WTC11 (cell line): ENCODE results near the gene HS3ST3A1.

ENCODE experiments used
- CBFB ChIP-seq: sonication (generic); formaldehyde crosslinking; IDR thresholded peaks from 2 replicates; pipeline ENCODE4 v1.8.1; 2022; ENCODE audit warnings: mild to moderate bottlenecking, low read depth, missing genetic modification reagents
- E2F1 ChIP-seq: sonication (generic); formaldehyde crosslinking; IDR thresholded peaks from 2 replicates; pipeline ENCODE4 v1.8.0; 2022; ENCODE audit warnings: mild to moderate bottlenecking, missing genetic modification reagents
- ETV6 ChIP-seq: sonication (generic); formaldehyde crosslinking; IDR thresholded peaks from 2 replicates; pipeline ENCODE4 v1.8.1; 2022; ENCODE audit warnings: mild to moderate bottlenecking, missing genetic modification reagents
- SMAD4 ChIP-seq: sonication (generic); formaldehyde crosslinking; IDR thresholded peaks from 2 replicates; pipeline ENCODE4 v1.8.0; 2022; ENCODE audit warnings: mild to moderate bottlenecking, missing genetic modification reagents
- SP1 ChIP-seq: sonication (generic); formaldehyde crosslinking; conservative IDR thresholded peaks from 2 replicates; pipeline ENCODE4 v1.8.1; 2022; ENCODE audit warnings: missing genetic modification reagents
- TEAD4 ChIP-seq: sonication (generic); formaldehyde crosslinking; IDR thresholded peaks from 2 replicates; pipeline ENCODE4 v1.8.0; 2022; ENCODE audit warnings: mild to moderate bottlenecking, missing genetic modification reagents
- TF ChIP-seq, protein P1 (sequence below): sonication (generic); formaldehyde crosslinking; IDR thresholded peaks from 2 replicates; pipeline ENCODE4 v1.8.1; 2023; ENCODE audit warnings: mild to moderate bottlenecking, missing genetic modification reagents, moderate library complexity
- TF ChIP-seq, protein P2 (sequence below): fragments of 200-600 bp; IDR thresholded peaks from 2 replicates; pipeline ENCODE4 v1.8.0; 2022; ENCODE audit warnings: antibody characterized with exemption
- TF ChIP-seq, protein P3 (sequence below): fragments of 250-450 bp; sonication (Bioruptor Pico); IDR thresholded peaks from 2 replicates; pipeline ENCODE4 v2.1.2; 2022; ENCODE audit warnings: mild to moderate bottlenecking, moderate library complexity

DNA sequence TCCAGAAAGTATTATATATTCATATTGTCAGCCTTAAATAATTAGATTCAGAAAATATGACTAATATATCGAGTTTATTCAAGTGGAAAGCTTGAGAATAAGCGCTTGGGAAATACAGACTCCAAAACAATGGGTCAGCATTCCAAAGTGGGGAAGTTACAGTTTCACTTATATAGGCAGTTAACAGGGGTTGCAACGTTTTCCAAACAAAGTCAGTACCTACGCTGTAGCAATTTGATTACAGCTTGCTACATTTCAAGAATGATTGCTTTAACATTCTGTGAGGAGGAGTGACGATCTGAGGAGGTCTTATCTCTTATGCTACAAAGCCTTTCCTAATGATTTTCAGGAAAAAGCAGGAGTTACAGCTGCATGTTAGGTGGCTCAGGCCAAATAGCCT lies 34.2 kb upstream of the HS3ST3A1 start:
- TF ChIP-seq E2F1 (CRISPR knock-in tag) = no peak
- TF ChIP-seq, protein P1, sequence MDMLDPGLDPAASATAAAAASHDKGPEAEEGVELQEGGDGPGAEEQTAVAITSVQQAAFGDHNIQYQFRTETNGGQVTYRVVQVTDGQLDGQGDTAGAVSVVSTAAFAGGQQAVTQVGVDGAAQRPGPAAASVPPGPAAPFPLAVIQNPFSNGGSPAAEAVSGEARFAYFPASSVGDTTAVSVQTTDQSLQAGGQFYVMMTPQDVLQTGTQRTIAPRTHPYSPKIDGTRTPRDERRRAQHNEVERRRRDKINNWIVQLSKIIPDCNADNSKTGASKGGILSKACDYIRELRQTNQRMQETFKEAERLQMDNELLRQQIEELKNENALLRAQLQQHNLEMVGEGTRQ (CRISPR knock-in tag) = no peak
- TF ChIP-seq, protein P2, sequence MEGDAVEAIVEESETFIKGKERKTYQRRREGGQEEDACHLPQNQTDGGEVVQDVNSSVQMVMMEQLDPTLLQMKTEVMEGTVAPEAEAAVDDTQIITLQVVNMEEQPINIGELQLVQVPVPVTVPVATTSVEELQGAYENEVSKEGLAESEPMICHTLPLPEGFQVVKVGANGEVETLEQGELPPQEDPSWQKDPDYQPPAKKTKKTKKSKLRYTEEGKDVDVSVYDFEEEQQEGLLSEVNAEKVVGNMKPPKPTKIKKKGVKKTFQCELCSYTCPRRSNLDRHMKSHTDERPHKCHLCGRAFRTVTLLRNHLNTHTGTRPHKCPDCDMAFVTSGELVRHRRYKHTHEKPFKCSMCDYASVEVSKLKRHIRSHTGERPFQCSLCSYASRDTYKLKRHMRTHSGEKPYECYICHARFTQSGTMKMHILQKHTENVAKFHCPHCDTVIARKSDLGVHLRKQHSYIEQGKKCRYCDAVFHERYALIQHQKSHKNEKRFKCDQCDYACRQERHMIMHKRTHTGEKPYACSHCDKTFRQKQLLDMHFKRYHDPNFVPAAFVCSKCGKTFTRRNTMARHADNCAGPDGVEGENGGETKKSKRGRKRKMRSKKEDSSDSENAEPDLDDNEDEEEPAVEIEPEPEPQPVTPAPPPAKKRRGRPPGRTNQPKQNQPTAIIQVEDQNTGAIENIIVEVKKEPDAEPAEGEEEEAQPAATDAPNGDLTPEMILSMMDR = no peak
- TF ChIP-seq SMAD4 (CRISPR knock-in tag) = no peak
- TF ChIP-seq, protein P3, sequence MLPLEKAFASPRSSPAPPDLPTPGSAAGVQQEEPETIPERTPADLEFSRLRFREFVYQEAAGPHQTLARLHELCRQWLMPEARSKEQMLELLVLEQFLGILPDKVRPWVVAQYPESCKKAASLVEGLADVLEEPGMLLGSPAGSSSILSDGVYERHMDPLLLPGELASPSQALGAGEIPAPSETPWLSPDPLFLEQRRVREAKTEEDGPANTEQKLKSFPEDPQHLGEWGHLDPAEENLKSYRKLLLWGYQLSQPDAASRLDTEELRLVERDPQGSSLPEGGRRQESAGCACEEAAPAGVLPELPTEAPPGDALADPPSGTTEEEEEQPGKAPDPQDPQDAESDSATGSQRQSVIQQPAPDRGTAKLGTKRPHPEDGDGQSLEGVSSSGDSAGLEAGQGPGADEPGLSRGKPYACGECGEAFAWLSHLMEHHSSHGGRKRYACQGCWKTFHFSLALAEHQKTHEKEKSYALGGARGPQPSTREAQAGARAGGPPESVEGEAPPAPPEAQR = no peak
- no peak for TF ChIP-seq SP1 (CRISPR knock-in tag)
- TF ChIP-seq CBFB (CRISPR knock-in tag) = no peak
- no peak for TF ChIP-seq ETV6
- no peak for TF ChIP-seq TEAD4 (CRISPR knock-in tag)
